ENCODE measurements around the gene POGK.
A peak's percentile ranks its signal among the peaks of the same experiment; 100 is the strongest.

The POGK gene

DNA sequence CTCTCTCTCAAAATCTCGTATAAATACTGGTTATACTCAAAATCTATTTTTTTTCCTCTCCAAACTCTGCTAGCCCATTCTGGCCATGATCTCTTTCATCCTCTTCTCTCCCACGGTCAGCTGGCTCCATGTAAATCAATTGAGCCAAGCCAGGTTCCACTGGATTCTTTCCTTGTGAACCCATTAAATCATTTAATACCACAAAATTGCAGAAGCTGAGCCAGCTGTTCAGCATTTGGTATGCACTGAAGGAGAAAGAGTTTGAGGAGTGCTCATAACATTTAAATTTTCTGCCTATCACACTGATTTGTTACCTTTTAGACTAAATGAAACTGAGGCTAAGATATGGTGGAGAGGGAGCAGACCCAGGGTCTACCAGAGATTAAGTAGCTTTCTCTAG lies 65.9 kb downstream of the POGK start:
- Histone ChIP-seq H3K4me1 (ENCODE audit: control insufficient read depth in 2 of 2, insufficient read depth in 1 of 2, low read depth in 1 of 2, low read length in 2 of 2) (peaks cover 0 to 3% of the 10 kb centered on the region in 2 donors), H3K27me3 (ENCODE audit: control insufficient read depth in 3 of 3, insufficient read depth in 3 of 3, low read depth in 1 of 3, low read length in 3 of 3) (no peaks in the 10 kb centered on the region), H4K8ac (ENCODE audit: low read depth, low read length) (no peak overlapping the region), H3K36me3 (replicated peaks in 1 of 2; ENCODE audit: control insufficient read depth in 2 of 2, insufficient read depth in 2 of 2, low read length in 2 of 2) (peaks cover 0 to 3% of the 10 kb centered on the region in 2 donors), H2BK5ac (ENCODE audit: low read length) (no peak overlapping the region), H3K4ac (ENCODE audit: low read length) (no peak overlapping the region), H2AFZ (ENCODE audit: low read length) (no peak overlapping the region), H3K18ac (ENCODE audit: low read length) (no peak overlapping the region), H2AK5ac (ENCODE audit: low read depth, low read length) (no peak overlapping the region), H3K27ac (replicated peaks; ENCODE audit: low read length) (no peak overlapping the region), H2BK12ac (ENCODE audit: low read length) (no peak overlapping the region), H3K23ac (ENCODE audit: low read depth, low read length, poor library complexity) (no peak overlapping the region), H3K79me1 (ENCODE audit: low read depth, low read length) (no peaks in the 10 kb centered on the region), H4K91ac (ENCODE audit: low read depth, low read length, poor library complexity) (no peak overlapping the region), H3K14ac (ENCODE audit: low read length) (no peak overlapping the region), H3K4me2 (ENCODE audit: insufficient read depth, low read length, poor library complexity, severe bottlenecking) (no peak overlapping the region), H3K9ac (ENCODE audit: low read depth, low read length, poor library complexity) (no peak overlapping the region), H2BK120ac (ENCODE audit: low read depth, low read length) (no peak overlapping the region), H2BK15ac (ENCODE audit: low read length) (no peak overlapping the region), H3K9me3 (replicated peaks in 1 of 2; ENCODE audit: control insufficient read depth in 2 of 2, insufficient read depth in 1 of 2, low read depth in 1 of 2, low read length in 2 of 2) (peaks cover 0 to 2% of the 10 kb centered on the region in 2 donors), H3K4me3 (ENCODE audit: low read length in 2 of 2) (no peak overlapping the region)
- WGBS, 2 donors (ENCODE audit: extremely low coverage in 2 of 2, insufficient read length in 2 of 2, insufficient replicate concordance in 1 of 2) = 100% methylated on average over 1 of the region's 2 CpGs; no CpG with 5 or more reads in 1 of the 2 donors
- DNase-seq (ENCODE audit: low spot score) = no peak

DNA sequence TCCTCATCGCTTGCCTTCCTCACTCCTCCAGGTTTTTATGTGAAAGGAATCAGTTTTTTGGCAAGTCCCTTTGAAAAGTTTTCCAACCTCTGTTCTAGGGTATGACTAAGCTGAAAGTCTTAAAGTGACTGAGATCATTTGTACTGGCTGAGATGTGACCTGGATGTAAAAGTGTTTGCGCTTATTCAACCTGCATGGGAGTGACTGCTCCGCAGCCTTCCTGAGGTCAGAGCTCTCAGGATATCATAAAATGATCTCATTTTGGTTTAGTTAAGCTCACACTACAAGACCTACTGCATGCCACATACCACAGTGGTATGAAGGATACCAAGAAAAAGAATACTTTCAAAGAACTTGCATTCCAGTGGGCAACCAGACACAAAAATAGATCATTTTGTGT lies 66.6 kb downstream of the POGK start:
- Histone ChIP-seq H3K4me2 (ENCODE audit: insufficient read depth, low read length, poor library complexity, severe bottlenecking) (no peak overlapping the region), H2BK5ac (ENCODE audit: low read length) (no peak overlapping the region), H3K27ac (replicated peaks; ENCODE audit: low read length) (no peak overlapping the region), H3K4me1 (ENCODE audit: control insufficient read depth in 2 of 2, insufficient read depth in 1 of 2, low read depth in 1 of 2, low read length in 2 of 2) (peaks cover 0 to 3% of the 10 kb centered on the region in 2 donors), H3K9ac (ENCODE audit: low read depth, low read length, poor library complexity) (no peak overlapping the region), H2BK12ac (ENCODE audit: low read length) (no peak overlapping the region), H3K4me3 (ENCODE audit: low read length in 2 of 2) (no peak overlapping the region), H3K9me3 (replicated peaks in 1 of 2; ENCODE audit: control insufficient read depth in 2 of 2, insufficient read depth in 1 of 2, low read depth in 1 of 2, low read length in 2 of 2) (peaks cover 2 to 6% of the 10 kb centered on the region in 2 donors), H2AK5ac (ENCODE audit: low read depth, low read length) (no peak overlapping the region), H3K79me1 (ENCODE audit: low read depth, low read length) (no peaks in the 10 kb centered on the region), H3K4ac (ENCODE audit: low read length) (no peak overlapping the region), H3K18ac (ENCODE audit: low read length) (no peak overlapping the region), H3K14ac (ENCODE audit: low read length) (no peak overlapping the region), H2BK15ac (ENCODE audit: low read length) (no peak overlapping the region), H3K23ac (ENCODE audit: low read depth, low read length, poor library complexity) (no peak overlapping the region), H4K91ac (ENCODE audit: low read depth, low read length, poor library complexity) (no peak overlapping the region), H4K8ac (ENCODE audit: low read depth, low read length) (no peak overlapping the region), H3K27me3 (ENCODE audit: control insufficient read depth in 3 of 3, insufficient read depth in 3 of 3, low read depth in 1 of 3, low read length in 3 of 3) (no peaks in the 10 kb centered on the region), H2BK120ac (ENCODE audit: low read depth, low read length) (no peak overlapping the region), H3K36me3 (replicated peaks in 1 of 2; ENCODE audit: control insufficient read depth in 2 of 2, insufficient read depth in 2 of 2, low read length in 2 of 2) (peaks cover 0 to 3% of the 10 kb centered on the region in 2 donors), H2AFZ (ENCODE audit: low read length) (peak overlapping the region; percentile 23)
- WGBS, 2 donors (ENCODE audit: extremely low coverage in 2 of 2, insufficient read length in 2 of 2, insufficient replicate concordance in 1 of 2) = no CpG with 5 or more reads among the region's 3 CpGs
- DNase-seq (ENCODE audit: low spot score) = no peak
